Measurements from ENCODE around the gene SETX.

SETX gene

DNA sequence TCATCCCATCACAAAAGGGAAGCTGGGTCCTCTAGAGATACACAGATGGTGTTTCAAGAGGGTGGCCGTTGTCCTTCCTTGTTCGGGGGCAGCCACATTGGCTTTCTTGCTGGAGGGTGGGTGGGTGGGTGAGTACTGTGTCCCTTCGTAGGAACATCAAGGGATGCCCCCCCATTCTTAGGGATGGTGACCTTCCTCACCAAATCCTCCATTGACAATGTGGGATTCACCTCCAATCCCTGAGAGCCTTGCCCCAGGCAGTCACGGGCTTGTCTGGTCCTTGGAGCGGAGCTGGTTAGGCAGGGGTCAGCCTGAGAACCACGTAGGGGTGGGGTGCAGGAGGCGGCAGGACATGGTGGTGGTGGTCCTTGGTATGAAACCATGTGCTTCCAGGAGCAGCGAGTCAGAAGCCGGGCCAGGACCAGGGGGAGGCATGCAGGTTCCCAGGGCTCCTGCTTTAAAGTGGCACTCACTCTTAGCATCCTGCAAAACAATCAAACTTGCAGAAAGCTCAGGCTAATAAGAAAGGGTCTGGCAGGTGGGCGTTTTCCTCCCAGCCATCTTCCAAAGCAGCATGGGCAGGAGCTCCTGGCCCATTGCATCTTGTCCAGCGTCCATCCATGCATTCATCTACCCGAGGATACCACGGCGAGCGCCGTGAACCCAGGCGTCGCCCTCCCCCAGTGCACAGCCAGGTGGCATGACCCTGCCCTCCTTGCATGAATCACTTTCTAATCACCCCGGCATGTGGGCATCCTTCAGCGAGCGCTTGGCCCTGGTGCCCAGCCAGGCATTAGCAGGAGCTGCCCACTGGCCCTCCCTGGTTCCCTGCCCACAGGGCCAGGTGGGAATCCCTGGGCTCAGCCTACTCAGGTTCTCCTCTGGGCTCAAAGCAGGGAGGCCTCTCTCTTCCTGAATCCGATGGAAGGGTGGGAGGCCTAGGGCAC, 116.5 kb downstream of the SETX start:
- no peak for DNase-seq

DNA sequence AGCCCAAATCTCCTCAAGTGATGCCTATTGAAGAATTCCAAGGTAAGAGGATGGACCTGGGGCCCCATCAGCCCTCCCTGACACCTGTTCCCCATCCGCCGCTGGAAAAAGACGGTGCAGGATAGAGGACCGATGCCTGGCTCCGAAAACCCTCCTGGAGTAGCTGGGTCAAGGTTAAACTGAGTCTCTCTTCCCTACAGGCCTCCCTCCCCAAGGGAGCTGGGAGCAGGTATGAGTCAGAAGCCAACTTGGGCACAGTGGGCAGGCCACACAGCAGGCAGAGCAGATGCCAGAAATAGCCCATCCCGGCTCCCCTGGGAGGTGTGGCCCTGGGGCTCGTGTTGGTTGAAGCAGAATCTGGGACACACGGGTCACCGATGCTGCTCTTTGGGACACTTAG, 117.3 kb downstream of the SETX start:
- DNase-seq = no peak

DNA sequence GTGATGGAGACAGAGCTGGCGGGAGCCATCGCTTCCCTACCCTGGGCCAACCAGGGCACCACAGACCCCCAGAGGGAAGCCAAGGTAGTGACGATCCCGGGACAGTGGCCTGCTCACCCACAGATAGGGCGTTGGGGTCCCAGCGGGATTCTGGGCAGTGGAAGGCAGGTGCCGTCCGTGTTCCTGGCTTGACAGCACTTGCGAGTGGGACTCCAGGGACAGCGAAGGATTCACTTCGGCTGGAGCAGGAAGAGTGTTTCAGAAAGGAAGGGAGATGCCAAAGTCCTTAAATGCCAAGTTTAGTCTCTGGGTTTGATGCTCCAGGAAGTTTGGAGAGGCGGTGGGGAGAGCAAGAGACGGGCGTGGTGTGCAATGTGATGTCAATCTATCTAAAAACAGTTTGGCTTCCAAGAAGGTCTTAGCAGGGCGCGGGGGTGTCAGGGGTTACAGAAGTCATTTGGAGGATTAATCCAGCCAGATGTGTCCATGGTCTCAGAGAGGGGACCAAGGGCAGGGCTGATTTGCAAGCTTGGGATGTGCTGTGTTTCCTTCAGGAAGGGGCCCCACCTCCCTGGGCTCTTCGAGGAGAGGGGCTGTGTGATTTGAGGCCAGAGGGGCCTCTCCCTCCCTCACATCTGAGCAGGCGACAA, 118.0 kb downstream of the SETX start:
- no peak for DNase-seq

DNA sequence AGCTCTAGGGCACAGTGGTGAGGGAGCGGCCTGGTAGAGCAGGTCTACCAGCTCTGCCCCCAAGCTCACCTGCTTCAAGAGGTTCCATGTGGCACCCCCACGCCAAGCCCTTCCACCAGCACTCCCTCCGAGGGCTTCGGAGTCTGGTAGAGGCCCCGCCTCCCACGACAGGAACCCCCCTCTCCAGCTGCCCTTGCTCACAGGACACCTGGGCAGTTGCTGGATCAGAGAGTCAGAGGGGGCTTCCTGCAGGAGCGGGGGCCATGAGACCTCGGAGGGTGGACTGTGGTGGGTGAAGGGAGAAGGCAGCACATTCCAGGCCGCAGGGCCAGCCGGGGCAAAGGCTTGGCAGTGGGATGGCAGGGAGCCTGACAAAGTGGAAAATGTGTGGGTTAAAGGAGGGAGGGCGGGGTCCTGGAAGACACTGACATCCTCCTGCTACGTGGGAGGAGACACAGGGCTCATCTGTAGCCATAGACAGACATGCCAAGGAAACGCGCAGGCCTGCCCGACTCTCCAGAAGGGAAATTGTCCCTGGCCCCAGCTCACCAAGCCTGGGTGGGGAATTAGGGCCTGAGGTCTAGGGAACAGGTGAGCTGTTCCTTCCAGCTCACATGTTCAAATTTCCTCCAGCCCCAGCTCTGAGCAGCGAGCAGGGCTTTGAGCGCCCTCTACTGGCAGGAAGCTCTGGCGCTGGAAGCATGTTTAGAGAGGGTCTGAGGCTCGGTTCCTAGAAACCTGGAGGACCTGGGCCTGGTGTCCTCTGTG, 118.7 kb downstream of the SETX start:
- peak; percentile 50 for DNase-seq

DNA sequence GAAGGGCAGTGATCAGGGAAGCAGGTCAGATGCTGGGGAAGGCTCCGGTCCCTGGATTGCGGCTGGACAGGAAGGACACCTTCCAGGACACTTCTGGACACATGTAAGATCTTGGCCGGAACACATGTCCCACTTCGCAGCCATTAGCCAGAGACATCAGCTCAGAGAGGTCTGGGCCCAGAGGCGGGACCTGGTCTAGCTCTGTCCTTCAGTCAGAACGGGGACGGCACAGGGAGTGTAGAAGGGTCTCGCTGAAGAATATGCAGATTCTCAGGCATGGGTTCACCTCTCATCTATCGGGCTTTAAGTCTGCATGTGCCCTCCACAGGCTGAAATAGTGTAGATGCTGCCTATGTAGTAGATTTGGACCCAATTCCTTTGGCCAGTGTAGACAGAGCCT, 119.7 kb downstream of the SETX start:
- no peak for DNase-seq

GRCh38 chr9:132234535-132234934, 120.3 kb downstream of the SETX start:
- DNase-seq = no peak

GRCh38 chr9:132233138-132233537, 121.6 kb downstream of the SETX start:
- DNase-seq = no peak

DNA sequence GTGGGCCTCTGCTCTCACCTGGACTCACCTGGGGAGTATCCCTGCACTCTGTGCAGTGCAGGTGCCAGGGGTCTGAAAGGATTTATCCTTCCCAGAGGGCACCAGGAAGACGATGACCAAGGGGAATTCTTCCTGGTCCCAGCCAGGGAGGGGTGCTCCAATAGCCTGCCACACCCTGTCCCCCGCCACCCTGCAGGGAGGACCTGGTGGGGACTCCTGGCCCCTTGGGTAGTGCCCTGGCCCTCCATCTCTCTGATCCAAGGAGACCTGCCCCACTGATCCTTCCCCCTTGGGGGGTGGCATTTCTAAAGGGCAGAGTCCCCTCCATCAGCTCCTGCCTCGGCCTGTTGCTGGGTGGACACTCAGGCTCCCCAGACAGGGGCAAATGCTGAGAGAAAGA, 122.3 kb downstream of the SETX start:
- no peak for DNase-seq

- DNase-seq = no peak
These were observed 123.6 kb downstream of the SETX start for GRCh38 chr9:132231019-132231701.

DNA sequence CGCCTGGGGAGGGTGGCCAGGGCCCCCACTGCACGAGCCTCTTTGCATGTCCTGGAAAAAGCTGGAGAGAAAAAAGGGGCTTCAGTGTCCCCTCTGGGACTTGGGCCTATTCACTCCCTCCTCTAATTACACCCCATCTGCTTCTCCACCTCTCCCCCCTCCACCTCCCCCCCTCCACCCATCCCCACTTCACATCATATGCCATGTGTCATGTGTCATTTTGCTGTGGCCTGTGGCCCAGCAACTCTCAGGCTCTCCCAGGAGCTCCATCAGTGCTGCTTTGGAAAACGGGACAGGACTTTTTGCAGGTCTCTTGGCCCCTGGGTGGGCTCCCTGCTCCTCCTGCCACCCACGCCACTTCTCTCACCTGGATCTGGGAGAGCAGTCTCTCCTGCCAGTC, 124.2 kb downstream of the SETX start:
- DNase-seq = no peak

DNA sequence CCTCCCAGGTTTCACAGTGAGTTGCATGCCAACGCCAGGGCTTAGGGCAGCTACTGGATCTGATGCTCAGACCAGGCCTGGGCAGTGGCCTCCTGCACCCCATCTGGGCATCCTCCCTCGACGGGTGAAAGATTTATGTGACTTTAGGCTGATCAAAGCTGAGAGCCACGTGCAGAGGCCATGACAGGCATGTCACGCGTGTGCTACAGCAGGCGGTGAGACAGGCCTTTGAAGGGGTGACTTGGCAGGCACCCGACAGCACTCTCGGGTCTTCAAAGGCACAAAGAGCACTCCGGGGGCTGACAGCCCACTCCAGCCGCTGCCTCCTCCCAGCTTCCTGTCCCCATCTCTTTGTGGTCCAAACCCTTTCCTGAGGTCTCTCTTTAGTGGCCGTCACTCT, 126.7 kb downstream of the SETX start:
- no peak for DNase-seq

GRCh38 chr9:132226571-132227430, 128.0 kb downstream of the SETX start:
- DNase-seq = no peak

DNA sequence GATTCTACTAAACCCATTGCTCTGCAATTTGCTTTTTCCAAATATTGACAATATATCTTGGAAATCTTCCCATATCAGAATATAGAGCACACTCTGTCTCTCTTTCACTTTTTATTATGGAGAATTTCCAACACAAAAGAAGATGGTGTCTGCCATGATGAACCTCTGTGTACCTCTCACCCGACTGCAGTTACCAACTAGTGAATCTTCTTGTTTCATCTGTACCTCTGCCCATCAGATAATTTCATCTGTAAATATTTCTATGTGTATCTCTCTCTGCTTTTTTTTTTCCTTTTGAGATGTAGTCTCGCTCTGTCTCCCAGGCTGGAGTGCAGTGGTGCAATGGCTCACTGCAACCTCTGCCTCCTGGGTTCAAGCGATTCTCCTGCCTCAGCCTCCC, 130.1 kb downstream of the SETX start:
- no peak for DNase-seq

GRCh38 chr9:132221941-132222340, 132.8 kb downstream of the SETX start:
- DNase-seq = no peak

GRCh38 chr9:132218208-132218607, 136.6 kb downstream of the SETX start:
- DNase-seq = no peak

- DNase-seq = peak; percentile 34
These were observed 137.7 kb downstream of the SETX start for GRCh38 chr9:132216861-132217619.

DNA sequence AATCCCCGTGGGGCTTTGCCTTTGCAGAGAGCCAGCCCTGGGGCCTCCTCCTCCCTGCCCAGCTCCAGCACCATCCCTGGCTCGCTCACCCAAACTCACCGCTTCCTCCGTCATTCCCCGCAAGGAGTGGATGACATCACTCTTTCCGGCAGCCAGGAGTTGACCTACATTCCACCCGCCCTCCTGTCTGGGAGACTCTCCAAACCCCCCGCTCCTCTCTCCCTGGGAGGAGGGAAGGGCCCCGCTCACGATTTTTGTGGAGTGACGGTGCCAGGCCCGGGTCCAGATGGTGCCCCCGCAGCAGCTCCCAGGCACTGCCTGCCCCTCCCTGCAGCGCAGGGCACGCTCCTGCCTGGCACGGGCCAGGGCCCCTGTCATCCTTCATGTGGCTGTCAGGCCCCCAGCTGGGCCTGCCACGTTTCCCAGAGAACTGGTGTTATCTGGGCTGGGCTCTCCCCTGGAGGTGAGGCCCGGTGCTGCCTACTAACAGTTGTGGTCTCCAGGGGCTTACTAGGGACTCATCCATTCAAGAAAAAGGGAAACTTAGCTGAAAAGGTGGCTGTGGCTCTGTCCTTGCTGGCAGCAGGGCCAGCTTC, 140.7 kb downstream of the SETX start:
- no peak for DNase-seq

- DNase-seq = no peak
These were observed 143.2 kb downstream of the SETX start for GRCh38 chr9:132211570-132211969.
